Lower leg skin (tissue), 4 donors: ENCODE measurements around the gene YWHAE. TPM values are rescaled to one million over a fixed set of nuclear protein-coding genes. Genes with fewer than 3 reads are reported as not detected.
"Not testable (repeated sequence)": the region's sequence is repeated elsewhere in the genome, so short reads cannot be mapped to it uniquely, and the experiment has no call there.

ENCODE experiments used
- DNase-seq, 2 donors: peaks; one replicate each; pipeline ENCODE4 v3.0.0-alpha.2; 2019; ENCODE audit warnings: low spot score in 2 of 2
- H3K4me3 ChIP-seq: fragments of 200-600 bp; sonication (generic); 2 replicates; pipeline ENCODE4 v1.5.1; 2017; ENCODE audit warnings: mild to moderate bottlenecking, low read depth; ENCODE audit not compliant: poor library complexity, severe bottlenecking
- POLR2A ChIP-seq, 2 donors: fragments of 450-650 bp; IDR thresholded peaks; one replicate each; pipeline ENCODE4 v1.6.1; 2016 to 2017; ENCODE audit warnings: antibody characterized with exemption in 2 of 2, mild to moderate bottlenecking in 1 of 2, moderate library complexity in 1 of 2
- WGBS, 2 donors: methylation state at CpG; one replicate each; pipeline ENCODE4 v1.1.5; 2018; 5-methylcytosine and 5-hydroxymethylcytosine counted together
- intact Hi-C: fragments of 100-400 bp; cut with DNase I; formaldehyde crosslinking; loops from one replicate; pipeline ENCODE4 v1.15.0; 2023; ENCODE audit warnings: low total_unique reads
- total RNA-seq, 4 donors: library from RNA; depleted of rRNA; stranded (reverse); fragments of >200 nt; gene quantifications; one replicate each; pipeline ENCODE4 v1.1.0, GENCODE V29; 2016
- TF ChIP-seq, protein P1 (sequence below), 3 donors: fragments of 450-650 bp; IDR thresholded peaks; one replicate each; pipeline ENCODE4 v1.5.1; 2016; ENCODE audit warnings: antibody characterized with exemption in 3 of 3, mild to moderate bottlenecking in 3 of 3, moderate library complexity in 2 of 3

Gene YWHAE
- total RNA-seq, 4 donors from 2014 or later: 431 to 648 (median 506) TPM

GRCh38 chr17:1379930-1380313 lies 20.1 kb downstream of the YWHAE start:
- H3K4me3 ChIP-seq: no peak overlapping the region
- no peak for TF ChIP-seq POLR2A (IDR thresholded peaks at IDR 0.05)
- TF ChIP-seq, protein P1, sequence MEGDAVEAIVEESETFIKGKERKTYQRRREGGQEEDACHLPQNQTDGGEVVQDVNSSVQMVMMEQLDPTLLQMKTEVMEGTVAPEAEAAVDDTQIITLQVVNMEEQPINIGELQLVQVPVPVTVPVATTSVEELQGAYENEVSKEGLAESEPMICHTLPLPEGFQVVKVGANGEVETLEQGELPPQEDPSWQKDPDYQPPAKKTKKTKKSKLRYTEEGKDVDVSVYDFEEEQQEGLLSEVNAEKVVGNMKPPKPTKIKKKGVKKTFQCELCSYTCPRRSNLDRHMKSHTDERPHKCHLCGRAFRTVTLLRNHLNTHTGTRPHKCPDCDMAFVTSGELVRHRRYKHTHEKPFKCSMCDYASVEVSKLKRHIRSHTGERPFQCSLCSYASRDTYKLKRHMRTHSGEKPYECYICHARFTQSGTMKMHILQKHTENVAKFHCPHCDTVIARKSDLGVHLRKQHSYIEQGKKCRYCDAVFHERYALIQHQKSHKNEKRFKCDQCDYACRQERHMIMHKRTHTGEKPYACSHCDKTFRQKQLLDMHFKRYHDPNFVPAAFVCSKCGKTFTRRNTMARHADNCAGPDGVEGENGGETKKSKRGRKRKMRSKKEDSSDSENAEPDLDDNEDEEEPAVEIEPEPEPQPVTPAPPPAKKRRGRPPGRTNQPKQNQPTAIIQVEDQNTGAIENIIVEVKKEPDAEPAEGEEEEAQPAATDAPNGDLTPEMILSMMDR (IDR thresholded peaks at IDR 0.05): no peak
- 53 to 70% methylated on average over 10 of the region's 10 CpGs for WGBS, 2 donors
- intact Hi-C loops: no loop called here
- DNase-seq: no peak

- 68 to 74% methylated on average over 11 of the region's 11 CpGs for WGBS, 2 donors
- TF ChIP-seq, protein P1 (IDR thresholded peaks at IDR 0.05): no peak
- no peak for TF ChIP-seq POLR2A (IDR thresholded peaks at IDR 0.05)
- intact Hi-C loops: no loop called here
- peak in 1 of 2 donors; percentile 58 for DNase-seq
- H3K4me3 ChIP-seq: no peak overlapping the region
Measured at GRCh38 chr17:1379208-1379929, 20.7 kb downstream of the YWHAE start.

DNA sequence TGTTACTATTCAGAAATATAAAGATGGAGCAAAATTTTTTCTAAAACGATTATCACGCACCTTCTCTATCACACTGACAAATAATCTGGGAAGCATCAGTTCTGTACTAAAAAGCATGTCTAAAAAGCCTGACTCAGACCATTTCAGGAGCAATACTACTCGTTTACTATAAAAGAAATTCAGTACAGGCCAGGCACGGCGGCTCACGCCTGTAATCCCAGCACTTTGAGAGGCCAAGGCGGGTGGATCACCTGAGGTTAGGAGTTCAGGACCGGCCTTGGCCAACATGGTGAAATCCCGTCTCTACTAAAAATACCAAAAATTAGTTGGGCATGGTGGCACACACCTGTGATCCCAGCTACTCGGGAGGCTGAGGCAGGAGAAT lies 21.6 kb downstream of the YWHAE start:
- H3K4me3 ChIP-seq, intact Hi-C loops: not testable (repeated sequence)
- WGBS, 2 donors: 69 to 78% methylated on average over 10 of the region's 10 CpGs
- peak in 1 of 2 donors; percentile 59 for DNase-seq

- TF ChIP-seq POLR2A (IDR thresholded peaks at IDR 0.05): no peak
- TF ChIP-seq, protein P1 (IDR thresholded peaks at IDR 0.05): no peak
- DNase-seq: peak in 1 of 2 donors; percentile 62
- intact Hi-C loops: no loop called here
- H3K4me3 ChIP-seq: no peak overlapping the region
- WGBS, 2 donors: 46 to 63% methylated on average over 3 of the region's 3 CpGs
Measured at GRCh38 chr17:1377334-1377733, 22.7 kb downstream of the YWHAE start.

DNA sequence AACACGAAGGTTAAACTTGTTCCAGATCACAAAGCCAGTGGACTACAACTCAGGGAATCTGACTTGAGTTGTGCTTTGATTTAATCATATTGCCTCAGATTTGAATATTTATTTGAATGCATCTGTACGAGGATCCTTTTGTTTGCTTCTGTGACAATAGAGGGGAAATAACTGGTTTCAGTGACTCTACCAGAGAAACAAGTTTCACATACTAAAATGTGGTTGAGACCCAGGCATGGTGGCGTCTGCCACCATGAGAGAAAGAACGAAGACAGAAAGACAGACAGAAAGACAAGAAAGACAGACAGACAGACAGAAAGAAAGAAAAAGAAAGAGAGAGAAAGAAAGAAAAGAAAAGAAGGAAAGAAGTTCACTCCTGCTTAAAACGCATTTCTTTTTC lies 24.0 kb downstream of the YWHAE start:
- 34 to 47% methylated on average over 5 of the region's 5 CpGs for WGBS, 2 donors
- no peak for DNase-seq
- H3K4me3 ChIP-seq: no peak overlapping the region
- TF ChIP-seq POLR2A (IDR thresholded peaks at IDR 0.05): no peak
- TF ChIP-seq, protein P1 (IDR thresholded peaks at IDR 0.05): no peak
- intact Hi-C loops: no loop called here

- H3K4me3 ChIP-seq: no peak overlapping the region
- 19 to 32% methylated on average over 2 of the region's 2 CpGs for WGBS, 2 donors
- no peak for DNase-seq
- intact Hi-C loops: no loop called here
- TF ChIP-seq POLR2A (IDR thresholded peaks at IDR 0.05): no peak
- TF ChIP-seq, protein P1 (IDR thresholded peaks at IDR 0.05): no peak
Measured at GRCh38 chr17:1375615-1376014, 24.4 kb downstream of the YWHAE start.
